Erythroblast (primary cell): ENCODE measurements around the gene KCNH8.

Experiments
- GATA1 ChIP-seq: IDR thresholded peaks from 2 replicates; pipeline ENCODE4 v1.6.1; 2011; ENCODE audit warnings: low read depth, mild to moderate bottlenecking, control low read depth, low read length, moderate library complexity
- POLR2A ChIP-seq: IDR thresholded peaks from 2 replicates; pipeline ENCODE4 v1.6.1; 2011; ENCODE audit warnings: mild to moderate bottlenecking, low read length

DNA sequence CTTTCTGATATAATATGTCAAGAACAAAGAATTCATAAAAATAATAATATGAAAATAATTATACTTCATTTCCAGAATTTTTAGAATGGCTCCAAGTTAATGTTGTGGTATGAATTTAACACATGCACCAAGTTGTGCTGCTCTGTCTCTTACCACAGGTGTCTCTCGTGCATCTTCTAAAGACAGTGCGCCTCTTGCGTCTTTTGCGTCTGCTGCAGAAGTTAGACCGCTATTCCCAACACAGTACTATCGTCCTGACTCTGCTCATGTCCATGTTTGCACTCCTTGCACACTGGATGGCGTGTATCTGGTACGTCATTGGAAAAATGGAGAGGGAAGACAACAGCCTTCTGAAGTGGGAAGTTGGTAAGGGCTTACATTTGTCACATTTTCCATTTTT, 246.6 kb downstream of the KCNH8 start:
- no peak for TF ChIP-seq POLR2A
- no peak for TF ChIP-seq GATA1
